Neural progenitor cell (in vitro differentiated cells): Measurements from ENCODE around the gene CANT1.
"Not testable (repeated sequence)": the region's sequence is repeated elsewhere in the genome, so short reads cannot be mapped to it uniquely, and the experiment has no call there.

Source experiments
- CTCF ChIP-seq: fragments of 200-600 bp; sonication (generic); IDR thresholded peaks from 2 replicates; pipeline ENCODE4 v1.5.1; 2017; ENCODE audit warnings: antibody characterized with exemption, mild to moderate bottlenecking
- EZH2phosphoT487 ChIP-seq: fragments of 200-600 bp; sonication (generic); IDR thresholded peaks from 2 replicates; pipeline ENCODE4 v1.6.1; 2017; ENCODE audit warnings: antibody characterized with exemption

- not testable (repeated sequence) for TF ChIP-seq CTCF, EZH2phosphoT487
Observed at GRCh38 chr17:78962984-78963348, 46.6 kb downstream of the CANT1 start.
